Measurements from ENCODE around the gene CXCL5.
"Not testable (repeated sequence)": the region's sequence is repeated elsewhere in the genome, so short reads cannot be mapped to it uniquely, and the experiment has no call there.

The CXCL5 gene

GRCh38 chr4:74014332-74014731 lies 15.9 kb upstream of the CXCL5 start:
- no peak for DNase-seq

DNA sequence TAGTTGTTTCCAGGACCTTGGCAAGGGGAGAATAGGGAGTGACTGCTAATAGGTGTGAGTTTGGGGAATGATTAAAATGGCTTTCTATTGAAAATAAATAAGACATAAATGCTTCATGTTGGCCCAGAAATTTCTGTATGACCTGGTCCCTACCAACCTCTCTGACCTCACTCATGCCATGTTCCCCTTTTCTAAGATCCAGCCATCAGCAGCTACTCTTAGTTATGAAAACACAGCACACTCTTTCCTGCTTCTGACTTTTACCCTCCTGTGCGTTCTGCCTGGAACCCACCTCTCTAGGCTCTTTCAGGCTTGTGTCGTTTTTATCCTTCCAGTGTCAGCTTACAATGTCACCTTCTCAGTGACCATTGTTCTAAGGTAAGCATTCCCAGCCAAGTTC lies 14.8 kb upstream of the CXCL5 start:
- no peak for DNase-seq

DNA sequence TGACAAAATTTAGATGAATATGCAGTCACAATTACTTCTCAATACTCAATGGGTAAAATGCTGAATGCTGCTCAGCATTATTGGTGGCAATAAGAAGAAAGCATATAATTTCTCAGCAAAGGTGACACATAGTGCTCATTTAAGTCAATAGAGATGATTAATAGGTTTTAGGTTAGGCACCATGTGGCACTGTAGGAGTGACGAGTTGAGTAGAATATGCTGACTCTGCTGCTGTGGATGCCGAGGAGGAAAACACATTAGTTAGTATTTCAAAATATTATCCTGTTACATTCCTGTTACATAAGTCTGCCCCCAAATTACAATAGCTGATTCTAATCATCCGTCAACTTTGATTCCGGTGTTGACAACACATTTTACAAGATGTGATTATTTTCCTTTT lies 13.7 kb upstream of the CXCL5 start:
- no peak for DNase-seq

DNA sequence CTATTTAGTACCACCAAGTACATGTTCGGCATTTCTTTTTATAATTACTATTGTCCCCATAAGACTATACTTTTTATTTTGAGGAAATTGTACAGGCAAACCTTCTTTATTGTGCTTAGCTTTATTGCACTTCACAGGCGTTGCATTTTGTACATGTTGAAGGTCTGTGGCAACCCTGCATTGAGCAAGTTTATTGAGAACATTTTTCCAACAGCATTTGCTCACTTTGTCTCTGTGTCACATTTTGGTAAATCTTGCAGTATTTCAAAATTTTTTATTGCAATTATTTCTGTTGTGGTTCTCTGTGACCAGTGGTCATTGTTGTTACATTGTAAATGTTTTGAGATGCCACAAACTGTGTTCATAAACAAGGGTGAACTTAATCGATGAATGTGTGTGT lies 10.8 kb upstream of the CXCL5 start:
- no peak for DNase-seq

DNA sequence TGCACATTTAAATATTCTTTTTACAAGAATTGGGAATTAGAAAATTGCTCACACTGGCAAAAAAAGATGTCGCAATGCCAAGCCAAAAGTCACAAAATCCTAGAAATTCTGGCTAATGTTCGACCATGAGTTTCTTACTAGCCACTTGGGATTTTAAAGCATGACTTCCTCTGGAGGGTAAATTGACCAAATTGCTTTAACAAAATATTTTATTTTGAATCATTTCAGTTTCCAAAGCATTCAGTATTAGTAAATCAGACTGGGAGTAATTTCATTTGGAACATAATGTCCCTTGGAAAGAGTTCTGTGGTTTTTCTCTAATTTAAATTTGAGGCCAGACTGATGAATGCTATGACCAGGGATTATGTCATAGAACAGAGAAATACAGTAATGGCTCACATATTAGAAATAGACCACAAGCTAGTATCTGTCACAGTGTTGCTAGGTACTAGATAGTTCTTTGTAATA lies 7.6 kb upstream of the CXCL5 start:
- DNase-seq = no peak

- DNase-seq = no peak
These were observed 7.1 kb upstream of the CXCL5 start for GRCh38 chr4:74005528-74005927.

DNA sequence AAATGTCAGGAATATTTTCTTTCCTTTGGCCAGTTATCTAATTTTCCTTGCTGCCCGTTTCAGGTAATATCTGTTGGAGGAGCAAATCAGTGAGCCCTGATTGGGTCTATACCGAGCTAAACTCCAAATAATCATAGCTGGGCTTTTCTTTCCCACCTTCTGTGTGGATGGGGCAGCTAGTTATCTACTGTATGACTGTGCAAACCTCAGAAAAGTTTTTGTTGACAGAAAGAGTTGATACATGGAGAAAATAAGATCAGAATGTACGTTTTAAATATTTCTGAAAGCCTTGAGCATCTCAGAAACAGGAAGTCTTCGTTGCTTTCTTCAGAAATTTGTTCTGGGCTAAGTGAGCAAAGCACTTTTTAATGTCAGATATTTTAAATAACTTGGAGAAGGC lies 6.2 kb upstream of the CXCL5 start:
- DNase-seq = no peak

DNA sequence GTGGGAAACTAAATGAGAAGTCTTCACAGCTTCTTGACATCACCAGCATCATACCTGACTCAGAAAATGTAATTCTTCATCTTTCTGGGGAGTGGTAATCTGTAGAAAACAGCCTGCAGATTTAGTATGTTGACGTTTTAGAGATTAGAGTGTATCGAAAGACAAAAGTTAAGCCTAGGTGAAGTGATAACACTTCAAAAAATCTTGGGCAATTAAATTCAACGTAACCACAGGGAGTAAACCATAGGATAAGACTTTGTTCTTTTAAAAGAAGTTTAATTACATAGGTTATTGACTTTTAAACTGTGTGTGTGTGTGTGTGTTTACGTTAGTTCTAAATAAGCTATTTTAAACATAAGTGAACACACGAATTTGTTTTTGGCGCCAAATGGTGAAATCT lies 1.8 kb upstream of the CXCL5 start:
- DNase-seq = no peak

GRCh38 chr4:73992050-73992449 lies 6.4 kb downstream of the CXCL5 start:
- no peak for DNase-seq

- no peak for DNase-seq
These were observed 6.8 kb downstream of the CXCL5 start for GRCh38 chr4:73991742-73992000.

DNA sequence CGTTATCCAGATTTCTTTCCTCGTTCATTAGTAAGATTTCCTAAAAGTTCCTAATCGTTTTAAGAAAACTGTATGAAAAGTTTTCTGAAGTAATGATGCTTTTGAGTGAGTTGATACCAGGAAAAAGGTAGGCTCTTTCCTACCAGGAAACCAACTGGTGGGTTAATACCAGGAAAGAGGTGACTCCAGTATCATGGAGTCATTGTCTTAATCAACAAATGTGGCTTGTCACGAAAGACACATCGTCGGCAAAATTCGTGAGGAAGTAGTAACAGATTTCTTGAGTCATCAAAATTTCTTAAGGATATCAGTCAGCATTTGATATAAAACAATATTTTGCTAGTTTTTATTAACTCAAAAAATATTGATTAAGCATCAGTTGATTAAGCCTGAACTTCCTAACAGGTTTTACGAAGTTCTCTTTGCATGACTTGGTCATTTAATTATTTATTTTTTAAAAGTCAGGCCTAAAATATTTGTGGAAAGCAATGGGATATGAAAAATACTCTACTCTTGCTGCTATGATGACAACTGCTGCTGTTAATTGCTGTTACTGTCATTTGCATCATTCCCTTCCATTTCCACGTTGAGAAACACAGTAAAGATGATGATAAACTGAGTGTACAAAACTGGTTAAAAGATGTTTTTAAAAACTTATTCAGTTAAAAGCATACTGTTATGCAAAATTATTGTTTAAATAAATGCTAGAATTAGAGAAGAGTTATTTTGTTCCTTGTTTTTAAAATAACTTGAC lies 7.3 kb downstream of the CXCL5 start:
- no peak for DNase-seq

GRCh38 chr4:73989928-73990327 lies 8.5 kb downstream of the CXCL5 start:
- DNase-seq = no peak

- DNase-seq = no peak
These were observed 9.4 kb downstream of the CXCL5 start for GRCh38 chr4:73989031-73989430.

DNA sequence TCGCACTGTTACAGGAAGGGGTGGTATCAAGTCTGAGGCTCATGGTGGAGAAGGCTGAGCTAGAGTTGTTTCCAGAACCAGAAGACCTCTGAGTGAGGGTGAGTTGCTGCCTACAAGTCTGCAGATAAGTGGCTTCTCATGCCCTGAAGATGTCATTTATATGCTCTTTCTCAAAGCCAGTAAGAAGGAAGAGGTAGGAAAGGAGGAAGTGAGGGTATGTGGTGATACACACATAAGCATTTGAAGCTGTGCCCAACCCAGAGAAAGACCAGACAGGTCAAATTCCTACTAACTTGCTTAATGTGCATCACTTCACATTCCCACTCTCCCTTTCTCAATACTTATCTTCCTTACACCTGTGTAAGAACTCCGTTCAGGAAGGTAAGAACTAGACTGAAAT lies 10.4 kb downstream of the CXCL5 start, which contains the start of gene PPBP:
PPBP (minus strand) TSS at position 130 of the 400 bp plus-strand sequence; CDS start at position 43, 87 bp downstream.
- DNase-seq = no peak

- no peak for DNase-seq
These were observed 13.0 kb downstream of the CXCL5 start for GRCh38 chr4:73985528-73985852.

- DNase-seq = no peak
These were observed 13.5 kb downstream of the CXCL5 start for GRCh38 chr4:73984736-73985527.

- not testable (repeated sequence) for DNase-seq
These were observed 17.3 kb downstream of the CXCL5 start for GRCh38 chr4:73981175-73981574.

GRCh38 chr4:73979407-73979957 lies 19.0 kb downstream of the CXCL5 start:
- no peak for DNase-seq

DNA sequence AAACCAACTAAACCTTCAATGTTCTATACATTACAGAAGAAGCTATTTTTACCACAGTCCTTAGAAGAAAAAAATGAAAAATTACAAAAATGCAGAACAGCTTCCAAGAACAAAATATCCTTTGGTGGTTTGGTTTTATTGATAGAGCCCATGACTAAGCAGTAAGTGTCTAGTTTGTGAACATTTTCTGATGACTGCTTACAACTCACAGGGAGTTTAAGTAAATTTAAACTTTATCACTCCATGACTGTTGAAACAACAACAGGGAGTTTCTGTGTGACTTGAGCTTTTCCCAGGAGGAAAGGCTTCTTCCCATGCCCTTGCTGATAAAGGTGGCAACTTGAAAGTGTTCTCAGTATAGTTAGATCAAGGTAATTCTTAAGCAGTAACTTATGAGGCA lies 19.6 kb downstream of the CXCL5 start:
- no peak for DNase-seq

GRCh38 chr4:73976716-73977115 lies 21.8 kb downstream of the CXCL5 start:
- no peak for DNase-seq

DNA sequence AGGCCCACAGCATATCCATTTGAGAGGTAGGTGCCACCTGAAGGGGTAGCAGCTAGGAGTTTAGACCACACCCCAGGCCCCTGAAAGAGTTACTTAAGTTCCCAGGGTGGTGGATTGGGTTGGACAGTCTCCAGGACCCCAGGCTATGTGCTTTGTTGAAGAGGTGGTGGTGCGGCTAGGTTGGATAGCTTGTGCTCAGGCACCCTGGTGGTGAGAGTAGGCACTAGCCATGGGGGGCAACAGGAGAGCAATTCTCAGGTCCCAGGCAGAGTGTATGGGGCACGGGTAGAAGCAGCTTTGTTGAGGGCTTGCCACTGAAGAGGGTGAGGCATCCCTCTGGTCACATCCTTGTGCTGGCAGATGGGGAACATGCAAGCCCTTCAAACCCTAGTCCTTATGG lies 22.3 kb downstream of the CXCL5 start:
- DNase-seq = no peak

DNA sequence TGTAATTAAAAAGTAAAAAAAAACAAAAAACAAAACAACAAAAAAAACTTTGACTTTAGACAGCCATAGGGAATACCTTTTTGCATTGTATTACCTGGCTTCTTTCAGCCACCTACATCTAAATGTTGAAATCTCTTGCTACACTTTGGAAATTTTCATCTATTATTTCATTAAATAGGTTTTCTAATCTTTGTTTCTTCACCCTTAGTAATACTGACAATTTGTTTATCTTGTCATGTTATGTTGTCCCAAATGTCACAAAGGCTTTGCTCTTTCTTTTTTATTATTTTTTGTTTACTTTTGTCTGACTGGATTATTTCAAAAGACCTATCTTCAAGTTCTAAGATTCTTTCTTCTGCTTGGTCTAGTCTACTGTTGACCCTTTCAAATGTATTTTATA lies 24.1 kb downstream of the CXCL5 start:
- DNase-seq = no peak

GRCh38 chr4:73970945-73971344 lies 27.5 kb downstream of the CXCL5 start:
- no peak for DNase-seq

GRCh38 chr4:73970011-73970410 lies 28.5 kb downstream of the CXCL5 start:
- DNase-seq = no peak
